A172 (cell line): Measurements from ENCODE around the gene RPE. TPM values are rescaled to one million over a fixed set of nuclear protein-coding genes. Genes with fewer than 3 reads are reported as not detected.

Source experiments
- DNase-seq: peaks from one replicate; pipeline ENCODE4 v3.0.0-alpha.2; 2015; ENCODE audit warnings: low spot score
- total RNA-seq: library from RNA; depleted of rRNA; stranded (reverse); fragments of >200 nt; shearing (Covaris generic); gene quantifications from 2 replicates; pipeline ENCODE4 v1.2.3, GENCODE V29; 2014; rRNA removed

RPE gene
- total RNA-seq: 129 and 165 TPM in 2 replicates

DNA sequence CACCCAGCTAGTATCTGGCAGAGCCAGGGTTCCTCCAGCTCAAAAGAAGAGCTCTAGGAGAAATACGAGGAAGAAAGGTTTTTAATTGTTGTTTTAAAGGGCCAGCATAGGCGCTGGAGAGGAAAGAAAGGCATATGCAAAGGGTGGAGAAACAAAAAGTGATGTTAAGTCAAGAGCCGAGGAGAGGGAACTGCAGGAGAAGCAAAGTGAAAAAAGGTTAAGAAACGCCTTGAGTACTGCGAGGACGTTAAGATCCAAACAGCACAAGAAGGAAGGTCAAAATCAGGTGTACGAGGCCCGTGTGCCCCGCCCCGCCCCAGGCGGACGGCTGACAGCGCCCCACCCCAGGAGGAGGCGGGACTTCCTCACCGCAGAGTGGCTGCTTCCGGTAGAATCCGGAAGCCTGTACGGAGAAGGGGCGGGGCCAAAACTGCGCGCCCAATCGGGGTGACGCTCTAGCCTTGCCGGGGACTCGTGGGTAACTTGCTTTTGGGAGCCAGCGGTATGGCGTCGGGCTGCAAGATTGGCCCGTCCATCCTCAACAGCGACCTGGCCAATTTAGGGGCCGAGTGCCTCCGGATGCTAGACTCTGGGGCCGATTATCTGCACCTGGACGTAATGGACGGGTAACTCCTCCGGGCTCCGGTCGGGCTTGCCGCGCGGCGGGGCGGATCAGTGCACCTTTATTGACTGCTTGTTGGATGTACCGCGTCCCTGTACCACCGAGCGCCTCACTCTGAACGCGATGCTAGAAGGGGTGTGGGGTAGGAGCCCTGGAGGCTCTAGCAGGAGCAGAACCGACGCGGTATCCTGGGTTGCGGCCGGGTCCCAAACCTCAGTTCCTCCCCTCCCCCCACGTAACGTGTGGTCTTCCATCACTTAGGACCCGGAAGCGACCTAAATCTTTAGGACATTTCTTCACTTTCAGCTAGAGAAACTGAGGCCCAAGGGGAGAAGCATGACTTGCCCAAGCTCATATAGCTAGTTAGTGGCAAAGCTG lies at the start of gene RPE:
Gene RPE, plus strand, starts transcription at position 481 of the 1,000 bp plus-strand sequence. Its CDS starts 24 bp downstream, at position 505.
- peak; percentile 93 for DNase-seq

DNA sequence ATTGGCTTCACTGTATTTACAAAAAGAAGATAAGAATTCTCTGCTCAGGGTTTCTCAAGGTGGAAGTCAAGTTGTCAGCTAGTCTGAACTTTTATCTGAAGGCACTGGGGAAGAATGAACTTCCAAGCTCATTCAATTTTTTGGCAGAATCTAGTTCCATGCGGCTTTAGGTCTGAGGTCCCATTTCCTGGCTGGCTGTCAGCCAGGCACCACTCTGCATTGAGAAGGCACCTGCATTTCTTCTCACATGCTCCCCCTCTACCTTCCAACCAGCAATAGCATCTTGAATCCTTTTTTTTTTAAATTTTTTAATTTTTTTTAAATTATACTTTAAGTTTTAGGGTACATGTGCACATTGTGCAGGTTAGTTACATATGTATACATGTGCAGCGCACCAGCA lies 46.2 kb upstream of the RPE start:
- DNase-seq: no peak

DNA sequence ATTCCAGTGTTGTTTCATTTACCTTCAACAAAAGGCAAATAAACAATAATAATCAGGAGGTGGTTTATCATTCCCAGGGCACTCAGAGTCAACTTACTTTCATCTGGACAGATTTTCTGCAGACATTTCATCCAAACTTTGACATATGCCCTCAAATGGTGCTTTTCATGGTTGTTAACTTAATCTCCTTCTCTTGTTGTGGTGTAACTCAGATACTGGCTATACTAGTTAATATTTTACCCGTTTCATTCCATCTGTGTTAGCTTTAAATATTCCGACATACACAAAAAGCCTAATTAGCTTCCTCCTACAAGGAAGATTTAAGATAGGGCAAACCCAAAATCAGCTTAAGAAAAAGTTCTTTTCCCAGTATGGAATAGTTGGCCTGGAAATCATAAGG lies 44.4 kb upstream of the RPE start:
- DNase-seq: no peak

DNA sequence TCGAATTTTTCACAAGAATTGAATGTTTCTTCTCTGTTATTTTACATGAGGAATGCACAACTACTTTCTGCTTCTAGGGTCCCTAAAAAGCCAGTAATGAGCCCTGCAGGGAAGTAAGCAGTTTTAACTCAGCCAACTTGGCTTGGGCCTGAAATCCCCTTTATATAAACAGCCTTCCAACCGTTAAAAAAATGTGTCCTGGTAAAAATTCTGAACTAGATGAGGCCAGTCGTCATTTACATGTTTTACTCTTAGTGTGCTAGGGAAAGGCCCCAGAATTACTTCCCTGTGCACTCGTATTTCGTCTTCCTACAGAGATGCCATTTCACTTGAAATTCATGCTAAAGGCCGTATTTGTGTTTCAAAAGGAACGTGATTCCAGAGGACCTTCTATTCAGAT lies 42.4 kb upstream of the RPE start:
- DNase-seq: no peak

DNA sequence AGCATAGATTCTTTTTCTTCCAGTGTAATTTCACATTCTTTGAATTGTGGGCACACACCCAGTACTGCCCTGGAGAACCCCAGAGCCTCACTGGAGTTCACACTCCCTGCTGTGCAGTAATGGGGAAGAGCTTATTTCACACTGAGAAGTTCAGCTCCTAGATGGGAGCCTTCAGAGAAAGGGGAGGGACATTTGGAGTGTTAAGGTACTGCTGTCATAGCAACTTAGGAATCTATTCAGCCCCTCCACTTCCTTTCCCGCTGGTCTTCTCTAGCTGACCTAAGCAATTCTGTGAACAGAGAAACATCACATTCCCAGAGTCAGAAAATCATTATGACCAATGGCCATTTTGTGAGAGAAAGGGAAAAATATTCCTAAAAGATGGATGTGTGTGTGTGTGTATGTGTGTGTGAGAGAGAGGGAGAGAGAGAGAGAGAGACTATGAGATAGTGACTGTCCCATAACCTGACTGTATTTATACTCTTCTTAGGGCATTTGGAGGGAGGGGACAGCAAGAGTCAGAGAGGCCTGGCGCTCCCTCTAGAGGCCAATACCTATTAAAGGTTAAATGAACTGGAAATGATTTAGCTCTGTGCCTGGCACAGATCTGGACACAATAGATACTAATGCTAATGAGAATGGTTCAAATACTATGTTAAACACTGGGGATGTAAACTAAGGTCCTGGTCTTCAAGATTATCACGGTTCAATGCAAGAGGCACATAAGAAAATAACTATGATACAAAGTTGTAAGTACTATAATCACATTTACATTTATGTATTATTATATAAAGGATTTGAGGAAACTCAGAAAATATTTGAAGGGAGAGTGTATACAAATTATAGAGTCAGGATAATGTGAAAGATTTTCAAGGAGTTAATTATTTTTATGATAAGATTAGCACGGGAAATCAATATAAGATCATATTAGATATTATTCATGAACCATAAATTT lies 41.5 kb upstream of the RPE start:
- DNase-seq: peak; percentile 76

DNA sequence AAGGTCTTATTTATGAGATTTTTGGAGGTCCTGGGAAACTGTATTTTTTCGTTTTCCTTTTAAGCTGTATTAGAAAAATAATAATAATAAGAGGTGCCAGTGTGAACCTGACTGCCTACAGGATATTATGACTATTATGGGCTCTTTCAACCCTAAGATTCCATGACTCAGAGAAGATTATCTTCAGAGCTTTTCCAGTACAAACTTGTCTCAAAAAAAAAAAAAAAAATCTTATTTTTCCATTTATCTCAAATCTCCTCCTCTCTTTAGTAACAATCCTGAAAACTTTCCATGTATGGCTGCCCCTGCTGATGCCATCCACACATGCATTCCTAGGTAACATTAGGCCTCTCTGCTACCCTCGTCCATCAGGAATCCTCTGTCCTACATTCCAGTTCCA lies 36.7 kb upstream of the RPE start:
- DNase-seq: no peak

DNA sequence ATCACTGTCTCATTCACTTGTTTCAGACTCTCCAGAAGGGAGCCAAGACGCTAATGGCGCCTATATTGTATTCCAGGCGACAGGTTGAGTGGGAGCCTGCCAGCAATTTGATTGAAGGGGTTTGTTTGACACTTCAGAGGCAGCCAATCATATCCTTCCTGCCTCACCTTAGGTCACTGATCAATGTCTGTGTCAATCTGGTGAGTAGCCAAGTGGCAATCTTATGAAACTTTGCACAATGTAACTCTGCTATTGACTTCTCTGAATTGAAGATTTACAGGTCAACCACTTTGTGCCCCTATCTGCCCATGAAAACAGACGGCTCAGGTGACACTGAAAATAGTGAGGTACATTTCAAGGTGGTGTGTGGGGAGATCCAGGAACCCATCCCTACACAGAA lies 32.7 kb upstream of the RPE start:
- DNase-seq: no peak

DNA sequence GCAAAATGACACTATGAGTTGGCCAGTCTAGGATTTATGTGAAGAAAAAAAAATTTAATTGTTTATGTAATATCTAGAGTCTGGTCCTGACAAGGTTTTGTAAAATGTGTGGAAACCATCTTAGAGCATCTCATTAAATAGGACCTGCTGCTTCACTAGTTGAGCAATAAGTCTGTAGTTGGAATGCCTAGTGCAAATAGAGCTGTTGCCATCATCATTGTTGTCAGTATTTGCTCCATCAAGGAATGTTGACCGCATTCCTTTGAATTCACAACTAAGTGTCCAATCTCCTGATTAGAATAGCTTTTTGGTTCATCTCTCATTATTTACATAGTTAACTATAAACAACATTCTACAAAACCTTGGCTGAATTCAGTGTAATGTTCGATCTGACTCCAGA lies 32.2 kb upstream of the RPE start:
- no peak for DNase-seq

DNA sequence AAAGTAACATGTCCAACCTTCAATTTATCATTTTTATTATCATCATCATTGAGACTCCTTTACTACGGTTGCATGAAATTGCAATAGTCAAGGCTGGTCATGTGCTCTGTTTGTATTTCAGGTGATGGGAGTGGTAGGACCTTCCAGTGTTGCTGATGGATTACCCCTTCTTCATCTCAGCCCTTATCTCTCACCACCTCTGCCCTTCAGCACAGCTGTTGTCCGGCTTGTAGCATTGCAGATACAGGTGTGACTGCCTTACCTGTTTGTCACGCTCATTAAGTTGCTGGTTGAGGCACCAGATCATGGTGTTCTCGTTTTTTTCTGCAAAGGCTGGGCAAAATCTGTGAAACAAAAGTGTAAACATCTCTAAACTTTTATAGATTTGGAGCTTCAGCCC lies 31.7 kb upstream of the RPE start:
- DNase-seq: no peak

DNA sequence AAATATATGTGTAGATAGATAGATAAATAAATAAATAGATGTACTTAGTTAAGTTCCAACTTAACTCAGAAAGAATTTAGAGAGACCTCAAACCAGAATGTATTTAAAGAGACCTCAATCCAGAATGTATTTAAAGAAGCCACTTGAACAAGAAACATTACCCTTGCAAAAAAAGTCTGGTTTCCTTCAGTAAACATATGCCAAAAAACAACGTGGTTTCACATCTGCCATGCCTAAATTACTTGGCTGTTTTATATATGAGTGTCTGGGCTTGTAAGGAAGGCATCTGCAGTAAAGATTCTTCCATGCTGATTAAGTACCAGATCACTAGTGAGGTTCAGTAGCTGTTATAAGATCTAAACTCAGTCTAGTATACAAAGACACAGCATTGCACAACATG lies 29.1 kb upstream of the RPE start:
- DNase-seq: no peak

DNA sequence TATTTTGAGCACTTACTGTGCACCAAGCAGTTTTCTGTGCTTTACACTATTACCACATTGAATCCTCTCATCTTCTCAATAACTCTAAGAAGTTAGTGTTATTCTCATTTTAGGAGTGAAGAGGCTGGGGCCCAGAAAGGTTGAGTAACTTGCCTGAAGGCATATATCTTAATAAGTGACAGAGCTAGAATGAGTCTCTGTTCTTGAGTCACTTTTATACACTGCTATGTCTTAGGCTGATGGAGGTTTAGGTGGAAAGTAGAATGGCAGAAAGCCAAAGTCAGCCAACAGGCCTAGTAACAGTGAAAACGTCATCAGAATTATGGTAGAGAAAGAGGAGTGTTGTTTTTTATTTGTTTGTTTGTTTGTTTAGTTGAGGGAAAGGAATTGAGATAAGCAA lies 27.9 kb upstream of the RPE start:
- DNase-seq: peak; percentile 5

DNA sequence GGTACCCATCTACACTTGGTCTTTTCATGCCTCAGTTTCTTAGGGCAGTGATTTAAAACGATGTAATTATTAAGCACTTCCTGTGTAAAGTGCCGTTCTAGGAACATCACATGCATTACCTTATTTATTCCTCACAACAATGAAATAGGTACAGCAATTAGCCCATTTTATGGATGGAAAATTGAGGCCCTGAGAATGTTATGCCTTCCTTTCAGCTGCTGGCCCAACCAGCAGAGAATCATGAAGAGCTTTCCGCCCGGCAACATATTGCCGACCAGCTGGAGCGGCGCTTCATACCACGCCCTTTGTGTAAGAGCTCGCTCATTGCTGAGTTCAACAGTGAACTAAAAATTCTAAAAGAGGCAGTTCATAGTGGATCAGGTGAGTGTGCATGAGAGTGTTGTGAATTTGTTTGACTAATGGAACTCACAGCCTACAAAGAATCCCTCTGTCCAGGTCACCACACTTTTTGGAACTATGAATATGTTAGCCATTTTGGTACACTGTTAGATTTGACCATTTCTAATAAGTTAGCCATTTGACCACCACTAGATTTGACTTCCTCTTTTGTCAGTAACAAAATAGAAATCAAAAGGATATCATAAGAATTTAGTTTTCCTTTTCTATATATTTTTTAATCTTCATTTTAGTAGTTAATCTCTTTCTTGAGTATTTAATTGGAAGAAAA lies 25.6 kb upstream of the RPE start:
- no peak for DNase-seq

DNA sequence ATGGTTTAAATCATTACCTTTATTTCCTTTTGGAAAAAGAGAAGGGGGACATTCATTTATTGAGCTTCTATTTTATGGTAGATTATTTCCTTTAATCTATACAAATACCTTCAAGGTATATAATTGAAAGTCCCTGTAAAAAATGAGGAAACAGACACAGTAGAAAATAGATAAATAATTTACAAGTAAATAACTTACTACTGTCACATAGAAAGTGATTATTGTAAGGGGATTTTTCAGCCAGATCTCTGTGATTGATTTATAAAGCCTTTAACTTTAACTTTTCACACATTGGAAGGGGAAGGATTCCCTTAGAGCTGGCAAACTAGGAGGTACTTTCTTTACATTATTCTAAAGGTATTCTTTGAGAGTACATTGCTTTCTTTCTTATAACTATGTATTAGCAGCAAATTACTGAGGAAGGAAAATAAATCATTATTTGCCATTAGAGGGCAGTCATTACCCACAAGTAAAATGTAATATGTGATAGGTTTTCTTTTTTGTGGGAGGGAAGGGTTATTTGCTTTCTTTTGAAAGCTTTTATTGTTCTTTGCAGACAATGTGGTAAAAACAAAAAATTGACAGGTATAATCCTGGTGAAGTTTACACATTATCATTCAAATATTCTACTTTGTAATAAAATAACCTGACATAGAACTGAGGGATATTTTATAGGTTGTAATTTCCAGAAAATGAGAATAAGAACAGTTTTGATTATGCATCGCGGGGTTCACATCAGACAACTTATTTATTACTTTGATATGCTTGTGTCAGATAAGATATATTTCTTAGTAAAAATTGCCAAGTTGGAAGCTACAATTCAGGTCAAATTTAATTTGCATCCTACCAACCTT lies 24.8 kb upstream of the RPE start:
- peak; percentile 28 for DNase-seq

DNA sequence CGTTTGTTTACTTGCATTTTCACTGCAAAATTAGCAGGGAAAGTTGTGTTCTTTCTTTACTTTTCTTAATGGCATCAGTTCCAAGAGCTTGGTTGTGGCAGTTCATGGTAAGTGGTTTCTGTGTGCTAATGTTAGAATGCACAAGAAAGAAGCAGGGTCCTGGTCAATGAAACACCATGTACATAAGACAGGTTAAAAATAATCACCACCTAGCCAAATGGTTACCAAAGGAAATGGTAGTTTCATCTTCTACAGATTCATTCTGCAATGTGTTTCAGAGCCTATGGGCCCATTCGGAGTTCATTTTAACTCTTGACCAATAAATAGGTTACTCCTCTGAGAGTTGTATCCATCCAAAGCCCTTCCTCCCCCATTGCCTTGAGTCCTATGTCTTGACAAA lies 18.1 kb upstream of the RPE start:
- no peak for DNase-seq

DNA sequence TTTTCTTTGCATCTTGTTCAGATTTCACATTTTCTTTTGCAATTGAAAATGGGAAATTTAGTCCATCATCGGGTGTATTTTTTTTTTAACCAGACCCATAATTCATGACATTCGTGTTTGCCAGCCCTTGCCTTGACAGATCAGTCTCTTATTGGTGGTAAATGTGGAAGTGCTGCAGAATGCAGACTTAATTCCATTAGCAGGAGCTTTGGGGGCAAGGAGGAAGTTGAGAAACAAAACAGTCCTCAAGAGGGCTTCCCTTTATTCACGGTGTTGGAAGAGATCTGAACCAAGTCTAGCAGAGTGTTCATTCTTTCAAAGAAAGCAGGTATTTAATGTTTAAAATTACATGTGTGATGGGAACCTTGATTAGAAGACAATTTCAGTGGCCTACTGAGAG lies 16.6 kb upstream of the RPE start:
- no peak for DNase-seq

DNA sequence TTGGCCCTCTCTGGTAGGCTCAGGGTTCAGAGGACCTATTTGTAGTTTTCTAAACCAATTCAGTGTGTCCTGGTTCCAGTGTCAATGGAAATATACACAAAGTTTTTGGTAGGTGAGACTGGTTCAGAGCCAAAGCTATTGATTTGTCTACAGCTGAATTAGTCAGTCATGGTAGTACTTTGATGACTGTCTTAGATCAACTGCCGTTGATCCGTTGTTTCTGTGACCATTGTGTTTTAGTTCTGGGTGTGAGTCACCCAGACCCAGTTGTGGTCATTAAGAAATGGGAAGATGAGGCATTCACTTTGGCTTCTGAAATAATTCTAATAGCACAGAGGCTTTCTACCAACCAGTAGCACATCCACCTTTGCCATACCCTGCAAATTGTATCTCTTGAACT lies 16.0 kb upstream of the RPE start:
- DNase-seq: no peak

DNA sequence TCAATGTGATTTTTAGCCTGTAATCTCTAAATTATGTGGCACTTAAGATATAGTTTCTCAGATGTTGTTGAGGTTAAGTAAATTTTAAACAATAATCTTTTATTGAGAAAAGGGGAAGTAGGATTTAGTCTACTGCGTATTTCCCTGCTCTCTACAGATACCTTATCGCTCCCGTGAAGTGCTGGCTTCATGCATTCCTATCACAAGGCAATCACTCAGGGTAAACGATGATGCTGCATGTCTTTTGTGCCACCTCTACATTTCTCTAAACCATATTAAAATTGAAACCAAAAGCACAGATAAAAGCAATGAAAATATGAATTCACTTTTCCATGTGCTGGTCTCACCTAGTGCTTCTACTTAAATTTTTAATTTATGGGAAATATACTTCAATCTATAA lies 14.4 kb upstream of the RPE start:
- no peak for DNase-seq

DNA sequence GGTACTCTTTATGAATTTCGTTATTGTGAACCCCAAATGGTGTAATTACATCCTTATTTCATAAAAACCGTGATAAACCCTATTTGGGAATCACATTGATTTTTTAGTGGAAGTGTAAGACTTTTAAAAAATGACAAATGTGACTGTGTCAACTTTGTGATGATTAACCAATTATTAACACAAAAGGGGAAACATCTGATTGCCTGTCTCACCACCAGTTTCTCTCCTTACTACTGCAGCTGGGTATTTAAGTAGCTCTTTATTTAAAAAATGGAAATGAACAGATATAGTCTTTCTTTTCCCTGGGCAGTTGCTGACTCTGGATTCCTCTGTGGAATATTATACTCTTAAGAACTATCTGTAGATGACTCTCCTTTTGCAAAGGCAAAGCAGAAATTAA lies 11.6 kb upstream of the RPE start:
- DNase-seq: no peak

DNA sequence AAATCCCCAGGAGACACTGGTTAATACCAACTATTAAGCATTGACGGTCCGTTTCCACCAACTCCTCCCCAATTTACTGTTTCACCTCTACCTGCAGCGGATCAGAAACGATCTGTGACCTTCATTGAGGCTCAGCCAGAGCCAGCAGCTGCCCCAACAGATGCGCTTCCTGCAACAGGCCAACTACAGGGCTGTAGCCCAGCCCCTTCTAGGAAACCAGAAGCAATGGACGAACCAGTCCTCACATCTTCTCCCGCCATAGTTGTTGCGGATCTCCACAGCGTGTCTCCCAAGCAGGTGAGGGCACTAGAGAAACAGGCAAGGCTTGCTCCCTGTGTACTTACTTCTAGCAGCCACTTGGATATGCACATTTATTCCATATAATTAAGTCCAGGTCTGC lies 8.5 kb upstream of the RPE start:
- DNase-seq: no peak

DNA sequence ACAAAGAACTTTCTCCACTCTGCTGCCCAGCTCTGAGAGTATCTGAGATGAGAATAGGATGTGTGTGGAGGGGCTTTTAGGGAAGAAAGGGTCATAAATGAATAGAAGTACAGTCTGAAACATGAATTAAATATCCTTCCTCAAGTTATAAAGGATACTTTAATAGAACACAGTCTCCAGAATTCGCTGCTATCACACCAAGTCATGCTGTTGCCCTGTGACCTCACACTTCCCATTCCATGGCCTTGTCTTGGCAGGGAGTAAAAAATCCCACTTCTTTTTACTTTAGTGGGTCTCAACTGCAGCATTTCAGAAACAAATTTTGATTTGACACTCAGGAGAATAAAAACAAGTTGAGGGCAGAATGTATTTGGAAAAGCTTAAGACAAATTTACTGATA lies 3.8 kb upstream of the RPE start:
- no peak for DNase-seq
